ENCODE results near the gene CDKN2B.

Gene CDKN2B

DNA sequence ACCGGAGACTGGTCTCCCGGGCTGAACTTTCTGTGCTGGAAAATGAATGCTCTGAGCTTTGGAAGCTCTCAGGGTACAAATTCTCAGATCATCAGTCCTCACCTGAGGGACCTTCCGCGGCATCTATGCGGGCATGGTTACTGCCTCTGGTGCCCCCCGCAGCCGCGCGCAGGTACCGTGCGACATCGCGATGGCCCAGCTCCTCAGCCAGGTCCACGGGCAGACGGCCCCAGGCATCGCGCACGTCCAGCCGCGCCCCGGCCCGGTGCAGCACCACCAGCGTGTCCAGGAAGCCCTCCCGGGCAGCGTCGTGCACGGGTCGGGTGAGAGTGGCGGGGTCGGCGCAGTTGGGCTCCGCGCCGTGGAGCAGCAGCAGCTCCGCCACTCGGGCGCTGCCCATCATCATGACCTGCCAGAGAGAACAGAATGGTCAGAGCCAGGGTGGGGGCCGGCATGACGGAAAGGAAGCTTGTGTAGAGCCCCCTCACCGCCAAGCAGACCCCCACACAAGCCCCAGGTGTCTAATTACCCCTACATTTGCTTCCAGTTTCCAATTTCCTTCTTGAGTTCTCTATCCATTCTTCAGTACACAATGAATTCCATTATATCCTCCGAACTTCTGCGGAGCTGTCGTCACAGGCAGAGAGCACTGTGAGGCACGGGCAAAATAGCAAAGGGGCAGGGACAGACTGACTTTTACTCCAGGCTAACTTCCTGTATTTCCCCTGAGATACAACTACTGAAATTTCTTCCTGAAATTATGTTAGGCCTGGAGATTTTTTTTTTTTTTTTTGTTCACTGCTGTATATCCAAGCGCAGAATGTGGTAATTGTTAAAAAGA, 38.1 kb downstream of the CDKN2B start:
- TF ChIP-seq, protein P1, sequence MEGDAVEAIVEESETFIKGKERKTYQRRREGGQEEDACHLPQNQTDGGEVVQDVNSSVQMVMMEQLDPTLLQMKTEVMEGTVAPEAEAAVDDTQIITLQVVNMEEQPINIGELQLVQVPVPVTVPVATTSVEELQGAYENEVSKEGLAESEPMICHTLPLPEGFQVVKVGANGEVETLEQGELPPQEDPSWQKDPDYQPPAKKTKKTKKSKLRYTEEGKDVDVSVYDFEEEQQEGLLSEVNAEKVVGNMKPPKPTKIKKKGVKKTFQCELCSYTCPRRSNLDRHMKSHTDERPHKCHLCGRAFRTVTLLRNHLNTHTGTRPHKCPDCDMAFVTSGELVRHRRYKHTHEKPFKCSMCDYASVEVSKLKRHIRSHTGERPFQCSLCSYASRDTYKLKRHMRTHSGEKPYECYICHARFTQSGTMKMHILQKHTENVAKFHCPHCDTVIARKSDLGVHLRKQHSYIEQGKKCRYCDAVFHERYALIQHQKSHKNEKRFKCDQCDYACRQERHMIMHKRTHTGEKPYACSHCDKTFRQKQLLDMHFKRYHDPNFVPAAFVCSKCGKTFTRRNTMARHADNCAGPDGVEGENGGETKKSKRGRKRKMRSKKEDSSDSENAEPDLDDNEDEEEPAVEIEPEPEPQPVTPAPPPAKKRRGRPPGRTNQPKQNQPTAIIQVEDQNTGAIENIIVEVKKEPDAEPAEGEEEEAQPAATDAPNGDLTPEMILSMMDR (conservative IDR thresholded peaks at IDR 0.05; ENCODE audit: low read depth, low read length) = no peak
- DNase-seq (ENCODE audit: low read depth) = peak; percentile 55
- H3K4me3 ChIP-seq (ENCODE audit: low read depth, low read length) = peak overlapping the region; percentile 25

DNA sequence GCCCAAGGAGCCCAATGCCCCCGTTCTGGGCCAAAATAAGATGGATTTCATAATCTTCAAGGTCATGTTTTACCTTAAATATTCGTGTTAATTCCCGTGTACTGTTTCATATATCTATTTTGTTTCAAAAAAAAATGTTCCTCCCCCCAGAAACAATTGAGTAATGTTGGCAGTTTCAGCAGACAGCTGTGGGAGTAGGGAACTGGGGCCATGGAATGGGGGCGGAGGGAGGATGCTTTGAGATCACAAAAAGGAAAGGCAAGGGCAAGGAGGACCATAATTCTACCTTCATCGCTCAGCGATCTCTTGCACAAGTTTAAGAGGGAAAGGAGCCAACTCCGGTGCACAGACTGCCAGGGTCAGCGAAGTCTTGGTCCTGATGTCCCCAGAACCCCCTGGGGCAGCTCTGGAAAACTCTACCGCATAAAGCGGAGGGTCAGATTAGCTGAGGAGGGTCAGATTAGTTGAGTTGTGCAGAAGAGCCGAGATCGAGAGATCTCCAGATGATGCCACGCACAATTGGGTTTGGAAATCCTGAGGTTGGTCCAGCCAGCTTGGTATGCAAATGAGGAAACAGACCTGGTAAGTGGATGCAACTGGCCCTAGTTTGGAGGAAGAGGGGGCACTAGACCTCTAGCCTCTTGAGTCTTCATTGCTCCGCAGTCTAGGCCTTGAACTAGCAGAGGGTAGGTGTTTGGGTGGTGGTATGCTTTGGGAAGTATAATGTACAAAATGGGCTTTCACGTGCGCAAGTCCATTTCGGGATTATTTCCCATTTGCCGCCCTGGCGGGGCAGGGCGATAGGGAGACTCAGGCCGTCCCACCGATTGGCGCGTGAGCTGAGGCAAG, 38.9 kb downstream of the CDKN2B start:
- H3K4me3 ChIP-seq (ENCODE audit: low read depth, low read length) = no peak overlapping the region
- DNase-seq (ENCODE audit: low read depth) = no peak
- TF ChIP-seq, protein P1 (conservative IDR thresholded peaks at IDR 0.05; ENCODE audit: low read depth, low read length) = no peak

GRCh38 chr9:21969011-21969940, 39.8 kb downstream of the CDKN2B start:
- TF ChIP-seq, protein P1 (conservative IDR thresholded peaks at IDR 0.05; ENCODE audit: low read depth, low read length) = no peak
- H3K4me3 ChIP-seq (ENCODE audit: low read depth, low read length) = no peak overlapping the region
- DNase-seq (ENCODE audit: low read depth) = peak; percentile 74

DNA sequence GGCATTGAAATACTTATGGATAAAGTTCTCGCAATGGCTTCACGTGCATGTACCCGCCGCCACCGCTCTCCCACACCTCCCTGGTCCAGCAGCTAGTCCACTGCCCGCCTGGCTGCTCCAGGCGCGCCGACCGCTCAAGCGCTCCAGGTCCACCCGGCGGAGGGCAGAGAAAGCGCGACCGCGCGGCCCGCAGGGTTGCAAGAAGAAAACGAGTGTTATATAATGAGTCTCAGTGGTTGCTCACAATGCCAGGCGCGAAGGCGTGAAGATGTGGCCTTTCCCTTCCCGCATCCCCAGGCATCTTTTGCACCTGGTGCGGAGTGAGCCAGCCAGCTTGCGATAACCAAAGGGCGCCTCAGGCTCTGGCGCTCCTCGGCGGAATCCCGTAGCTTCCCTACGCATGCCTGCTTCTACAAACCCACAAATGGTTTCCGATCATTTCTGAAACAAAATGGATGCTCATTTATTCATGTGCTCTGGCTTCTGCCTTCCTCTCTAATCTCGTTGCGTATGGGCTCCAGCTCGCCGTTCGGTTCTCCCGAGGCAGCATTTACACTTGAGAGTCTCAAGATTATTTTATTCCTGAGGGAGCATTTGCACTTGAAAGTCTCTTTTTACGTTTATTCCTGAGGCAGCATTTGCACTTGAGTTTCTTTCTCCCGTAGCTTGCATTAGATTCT, 40.6 kb downstream of the CDKN2B start:
- no peak for DNase-seq (ENCODE audit: low read depth)
- TF ChIP-seq, protein P1 (conservative IDR thresholded peaks at IDR 0.05; ENCODE audit: low read depth, low read length) = peak; percentile 14
- peak overlapping the region; percentile 39 for H3K4me3 ChIP-seq (ENCODE audit: low read depth, low read length)

DNA sequence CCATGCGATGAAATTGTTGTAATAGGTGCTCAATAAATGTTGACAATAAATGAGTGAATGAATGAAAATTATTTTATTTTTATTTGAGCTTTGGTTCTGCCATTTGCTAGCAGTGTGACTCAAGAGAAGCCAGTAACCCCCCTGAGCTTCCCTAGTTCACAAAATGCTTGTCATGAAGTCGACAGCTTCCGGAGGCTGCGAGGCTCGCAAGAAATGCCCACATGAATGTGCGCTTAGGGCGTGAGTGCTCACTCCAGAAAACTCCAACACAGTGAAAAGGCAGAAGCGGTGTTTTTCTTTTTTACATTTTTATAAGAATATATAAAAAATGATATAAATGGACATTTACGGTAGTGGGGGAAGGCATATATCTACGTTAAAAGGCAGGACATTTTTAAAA, 41.4 kb downstream of the CDKN2B start:
- no peak for DNase-seq (ENCODE audit: low read depth)
- TF ChIP-seq, protein P1 (conservative IDR thresholded peaks at IDR 0.05; ENCODE audit: low read depth, low read length) = no peak
- H3K4me3 ChIP-seq (ENCODE audit: low read depth, low read length) = no peak overlapping the region

DNA sequence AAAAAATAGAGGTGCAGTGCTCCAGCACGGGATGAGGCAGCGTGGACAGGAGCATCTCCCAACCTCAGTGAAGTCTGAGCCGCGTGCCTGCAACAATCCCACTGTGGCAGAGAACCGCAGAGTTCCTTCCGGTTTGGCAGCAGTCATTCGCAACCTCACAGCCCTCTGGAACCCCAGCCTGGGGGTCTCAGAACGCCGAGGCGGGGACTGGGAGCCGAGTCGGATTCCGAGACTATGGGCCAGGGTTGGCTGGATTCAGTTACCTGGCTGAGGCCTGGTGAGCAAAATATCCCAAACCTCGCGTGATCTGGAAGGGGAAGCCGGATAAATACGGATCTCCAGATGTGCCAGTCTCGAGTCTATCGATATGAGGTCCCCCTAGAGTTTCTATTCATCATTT, 41.9 kb downstream of the CDKN2B start:
- H3K4me3 ChIP-seq (ENCODE audit: low read depth, low read length) = no peak overlapping the region
- no peak for DNase-seq (ENCODE audit: low read depth)
- TF ChIP-seq, protein P1 (conservative IDR thresholded peaks at IDR 0.05; ENCODE audit: low read depth, low read length) = no peak

All from choroid plexus epithelial cell (primary cell).